ENCODE measurements around the gene ERN1.

DNA sequence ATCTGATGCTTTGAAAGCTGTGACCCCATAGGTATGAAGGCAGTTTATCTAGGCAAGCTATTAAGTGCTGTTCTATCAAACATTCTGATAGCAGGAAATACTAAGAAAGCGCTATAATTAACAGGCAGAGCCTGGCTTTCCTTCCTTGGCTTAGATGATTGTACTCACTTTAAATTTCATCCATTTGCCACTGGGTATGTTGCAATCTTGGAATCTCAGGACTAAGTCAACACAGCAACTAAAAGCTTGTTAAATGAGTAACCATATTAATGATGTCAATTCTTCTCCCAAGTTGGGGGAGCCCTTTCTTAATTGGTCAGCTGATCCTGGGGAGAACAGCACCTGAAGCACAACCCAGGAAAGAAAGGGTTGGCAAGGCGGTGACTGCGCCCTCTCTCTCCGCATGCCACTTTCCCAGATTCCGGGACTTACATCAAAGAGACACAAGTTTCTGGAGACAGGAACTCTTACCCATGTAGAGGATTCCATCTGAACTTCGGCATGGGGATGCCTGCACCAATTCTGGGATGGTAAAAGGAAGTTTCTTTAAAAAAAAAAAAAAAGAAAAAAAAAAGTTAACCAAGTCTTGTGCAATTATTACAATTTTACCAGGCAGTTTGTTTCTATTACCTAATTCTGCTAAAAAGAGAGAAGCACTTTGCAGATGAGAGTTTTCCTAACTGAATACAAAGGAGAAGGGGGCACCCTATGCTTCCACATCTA, 55.1 kb downstream of the ERN1 start:
- TF ChIP-seq POLR2AphosphoS5 (IDR thresholded peaks at IDR 0.05) (no peak), EZH2 (IDR thresholded peaks at IDR 0.05; ENCODE audit: borderline replicate concordance, insufficient read depth, low read length, poor library complexity, severe bottlenecking) (no peak)
- TF ChIP-seq, protein P1, sequence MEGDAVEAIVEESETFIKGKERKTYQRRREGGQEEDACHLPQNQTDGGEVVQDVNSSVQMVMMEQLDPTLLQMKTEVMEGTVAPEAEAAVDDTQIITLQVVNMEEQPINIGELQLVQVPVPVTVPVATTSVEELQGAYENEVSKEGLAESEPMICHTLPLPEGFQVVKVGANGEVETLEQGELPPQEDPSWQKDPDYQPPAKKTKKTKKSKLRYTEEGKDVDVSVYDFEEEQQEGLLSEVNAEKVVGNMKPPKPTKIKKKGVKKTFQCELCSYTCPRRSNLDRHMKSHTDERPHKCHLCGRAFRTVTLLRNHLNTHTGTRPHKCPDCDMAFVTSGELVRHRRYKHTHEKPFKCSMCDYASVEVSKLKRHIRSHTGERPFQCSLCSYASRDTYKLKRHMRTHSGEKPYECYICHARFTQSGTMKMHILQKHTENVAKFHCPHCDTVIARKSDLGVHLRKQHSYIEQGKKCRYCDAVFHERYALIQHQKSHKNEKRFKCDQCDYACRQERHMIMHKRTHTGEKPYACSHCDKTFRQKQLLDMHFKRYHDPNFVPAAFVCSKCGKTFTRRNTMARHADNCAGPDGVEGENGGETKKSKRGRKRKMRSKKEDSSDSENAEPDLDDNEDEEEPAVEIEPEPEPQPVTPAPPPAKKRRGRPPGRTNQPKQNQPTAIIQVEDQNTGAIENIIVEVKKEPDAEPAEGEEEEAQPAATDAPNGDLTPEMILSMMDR (IDR thresholded peaks at IDR 0.05; ENCODE audit: poor library complexity, severe bottlenecking), result no peak
- TF ChIP-seq, protein P2, sequence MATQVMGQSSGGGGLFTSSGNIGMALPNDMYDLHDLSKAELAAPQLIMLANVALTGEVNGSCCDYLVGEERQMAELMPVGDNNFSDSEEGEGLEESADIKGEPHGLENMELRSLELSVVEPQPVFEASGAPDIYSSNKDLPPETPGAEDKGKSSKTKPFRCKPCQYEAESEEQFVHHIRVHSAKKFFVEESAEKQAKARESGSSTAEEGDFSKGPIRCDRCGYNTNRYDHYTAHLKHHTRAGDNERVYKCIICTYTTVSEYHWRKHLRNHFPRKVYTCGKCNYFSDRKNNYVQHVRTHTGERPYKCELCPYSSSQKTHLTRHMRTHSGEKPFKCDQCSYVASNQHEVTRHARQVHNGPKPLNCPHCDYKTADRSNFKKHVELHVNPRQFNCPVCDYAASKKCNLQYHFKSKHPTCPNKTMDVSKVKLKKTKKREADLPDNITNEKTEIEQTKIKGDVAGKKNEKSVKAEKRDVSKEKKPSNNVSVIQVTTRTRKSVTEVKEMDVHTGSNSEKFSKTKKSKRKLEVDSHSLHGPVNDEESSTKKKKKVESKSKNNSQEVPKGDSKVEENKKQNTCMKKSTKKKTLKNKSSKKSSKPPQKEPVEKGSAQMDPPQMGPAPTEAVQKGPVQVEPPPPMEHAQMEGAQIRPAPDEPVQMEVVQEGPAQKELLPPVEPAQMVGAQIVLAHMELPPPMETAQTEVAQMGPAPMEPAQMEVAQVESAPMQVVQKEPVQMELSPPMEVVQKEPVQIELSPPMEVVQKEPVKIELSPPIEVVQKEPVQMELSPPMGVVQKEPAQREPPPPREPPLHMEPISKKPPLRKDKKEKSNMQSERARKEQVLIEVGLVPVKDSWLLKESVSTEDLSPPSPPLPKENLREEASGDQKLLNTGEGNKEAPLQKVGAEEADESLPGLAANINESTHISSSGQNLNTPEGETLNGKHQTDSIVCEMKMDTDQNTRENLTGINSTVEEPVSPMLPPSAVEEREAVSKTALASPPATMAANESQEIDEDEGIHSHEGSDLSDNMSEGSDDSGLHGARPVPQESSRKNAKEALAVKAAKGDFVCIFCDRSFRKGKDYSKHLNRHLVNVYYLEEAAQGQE (IDR thresholded peaks at IDR 0.05; ENCODE audit: borderline replicate concordance), result no peak

All from neural cell (in vitro differentiated cells).